ENCODE measurements around the gene CRIP3.
"Not testable (repeated sequence)": the region's sequence is repeated elsewhere in the genome, so short reads cannot be mapped to it uniquely, and the experiment has no call there.

Gene CRIP3

DNA sequence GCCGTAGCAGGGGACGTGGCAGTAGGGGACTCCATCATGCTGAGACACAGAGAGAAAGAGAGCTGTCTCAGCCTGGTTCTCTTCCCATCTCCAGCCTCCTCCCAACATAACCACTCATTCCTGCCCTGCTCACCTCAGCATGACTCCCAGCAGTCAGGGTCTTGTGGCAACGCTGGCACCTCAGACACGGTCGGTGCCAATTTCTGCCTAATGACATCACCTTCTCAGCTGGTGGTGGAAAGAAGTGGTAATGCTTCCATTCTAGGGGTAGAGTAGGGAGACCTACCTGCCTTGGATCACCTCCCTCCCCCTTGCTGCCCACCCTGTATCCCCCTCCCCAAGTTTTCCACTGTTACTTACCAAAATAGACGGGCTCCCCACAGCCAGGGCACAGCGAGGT lies 2.5 kb downstream of the CRIP3 start:
- DNase-seq (ENCODE audit: low read depth, low spot score): no peak

DNA sequence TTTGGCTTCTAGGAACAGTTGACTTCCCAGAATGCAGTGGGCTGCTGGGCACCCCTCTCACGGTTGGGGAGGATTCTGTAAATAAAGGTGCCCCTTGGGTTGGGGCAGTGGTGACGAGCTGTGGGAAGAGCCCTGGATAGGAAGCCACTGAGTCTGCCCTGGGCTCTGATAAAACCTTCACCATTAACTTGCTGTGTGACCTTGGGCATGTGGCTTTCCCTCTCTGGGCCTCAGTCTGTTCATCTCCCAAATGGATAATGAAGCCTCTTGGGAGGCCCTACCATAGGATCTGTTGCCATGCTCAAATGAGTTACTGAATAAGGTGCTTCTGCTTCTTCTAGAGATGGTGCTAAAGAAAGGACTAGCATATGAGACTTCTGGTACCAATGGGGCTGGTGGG lies 3.7 kb downstream of the CRIP3 start:
- no peak for DNase-seq (ENCODE audit: low read depth, low spot score)

DNA sequence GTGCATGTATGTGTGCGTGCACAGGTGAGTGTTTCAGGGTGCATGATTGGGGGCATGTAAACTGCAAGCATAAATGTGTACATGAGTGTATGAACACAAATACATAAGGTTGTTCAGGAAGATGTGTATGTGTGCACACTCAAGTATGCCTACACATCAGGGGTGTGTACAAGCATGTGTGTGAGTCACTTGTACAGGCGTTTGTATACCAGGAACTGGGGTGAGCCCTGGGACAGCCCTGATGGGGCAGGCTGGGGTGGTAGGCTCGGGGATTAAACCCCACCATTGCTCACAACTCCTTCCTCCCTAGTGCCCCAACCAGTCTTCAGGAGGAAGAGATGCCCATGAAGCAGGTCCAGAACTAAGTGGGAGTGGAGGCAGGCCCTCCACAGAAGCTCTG lies 4.3 kb downstream of the CRIP3 start:
- DNase-seq (ENCODE audit: low read depth, low spot score): no peak

DNA sequence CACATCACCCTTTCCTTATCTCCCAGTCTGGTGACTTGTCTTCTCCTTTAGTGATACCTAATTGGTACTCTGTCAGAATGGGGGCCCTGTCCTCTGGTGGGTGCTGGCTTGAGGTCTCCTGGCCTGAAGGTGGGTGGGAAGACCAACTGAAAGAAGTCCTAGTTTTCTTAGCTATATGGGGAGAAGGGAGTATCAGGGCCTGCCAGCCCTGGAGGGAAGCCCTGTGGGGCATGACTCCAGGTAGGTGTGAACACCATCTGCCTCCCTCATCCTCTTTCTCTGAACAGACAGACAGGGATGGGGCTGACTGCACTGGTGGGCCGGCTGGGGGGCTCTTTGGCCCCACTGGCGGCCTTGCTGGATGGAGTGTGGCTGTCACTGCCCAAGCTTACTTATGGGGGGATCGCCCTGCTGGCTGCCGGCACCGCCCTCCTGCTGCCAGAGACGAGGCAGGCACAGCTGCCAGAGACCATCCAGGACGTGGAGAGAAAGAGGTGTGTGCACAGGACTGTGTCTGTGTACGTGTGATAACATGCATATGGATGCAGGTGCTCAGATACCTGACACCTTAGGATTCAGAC lies 4.8 kb downstream of the CRIP3 start:
- no peak for DNase-seq (ENCODE audit: low read depth, low spot score)

DNA sequence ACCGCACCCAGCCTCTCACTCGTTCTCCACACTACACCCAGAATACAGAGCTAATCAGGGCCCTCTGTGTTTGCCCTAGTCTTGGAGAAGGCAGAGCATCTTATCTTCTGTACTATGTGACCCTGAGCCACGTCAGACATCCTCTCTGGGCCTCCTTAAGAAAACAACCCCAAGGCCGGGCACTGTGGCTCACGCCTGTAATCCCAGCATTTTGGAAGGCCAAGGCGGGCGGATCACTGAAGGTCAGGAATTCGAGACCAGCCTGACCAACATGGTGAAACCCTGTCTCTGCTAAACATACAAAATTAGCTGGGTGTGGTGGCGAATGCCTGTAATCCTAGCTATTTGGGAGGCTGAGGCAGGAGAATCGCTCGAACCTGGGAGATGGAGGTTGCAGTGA lies 5.6 kb downstream of the CRIP3 start:
- DNase-seq (ENCODE audit: low read depth, low spot score): not testable (repeated sequence)

DNA sequence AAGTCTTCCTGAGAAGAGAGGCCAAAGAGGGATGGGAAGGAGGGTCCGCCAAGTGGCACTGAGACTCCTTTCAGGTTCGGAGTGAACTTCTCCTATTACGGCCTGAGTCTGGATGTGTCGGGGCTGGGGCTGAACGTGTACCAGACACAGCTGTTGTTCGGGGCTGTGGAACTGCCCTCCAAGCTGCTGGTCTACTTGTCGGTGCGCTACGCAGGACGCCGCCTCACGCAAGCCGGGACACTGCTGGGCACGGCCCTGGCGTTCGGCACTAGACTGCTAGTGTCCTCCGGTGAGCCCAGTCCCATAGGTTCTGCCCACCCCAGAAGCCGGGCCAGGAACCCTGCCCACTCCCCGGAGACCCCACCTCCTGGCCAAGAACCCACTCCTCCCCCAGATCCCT lies 6.5 kb downstream of the CRIP3 start:
- DNase-seq (ENCODE audit: low read depth, low spot score): no peak

DNA sequence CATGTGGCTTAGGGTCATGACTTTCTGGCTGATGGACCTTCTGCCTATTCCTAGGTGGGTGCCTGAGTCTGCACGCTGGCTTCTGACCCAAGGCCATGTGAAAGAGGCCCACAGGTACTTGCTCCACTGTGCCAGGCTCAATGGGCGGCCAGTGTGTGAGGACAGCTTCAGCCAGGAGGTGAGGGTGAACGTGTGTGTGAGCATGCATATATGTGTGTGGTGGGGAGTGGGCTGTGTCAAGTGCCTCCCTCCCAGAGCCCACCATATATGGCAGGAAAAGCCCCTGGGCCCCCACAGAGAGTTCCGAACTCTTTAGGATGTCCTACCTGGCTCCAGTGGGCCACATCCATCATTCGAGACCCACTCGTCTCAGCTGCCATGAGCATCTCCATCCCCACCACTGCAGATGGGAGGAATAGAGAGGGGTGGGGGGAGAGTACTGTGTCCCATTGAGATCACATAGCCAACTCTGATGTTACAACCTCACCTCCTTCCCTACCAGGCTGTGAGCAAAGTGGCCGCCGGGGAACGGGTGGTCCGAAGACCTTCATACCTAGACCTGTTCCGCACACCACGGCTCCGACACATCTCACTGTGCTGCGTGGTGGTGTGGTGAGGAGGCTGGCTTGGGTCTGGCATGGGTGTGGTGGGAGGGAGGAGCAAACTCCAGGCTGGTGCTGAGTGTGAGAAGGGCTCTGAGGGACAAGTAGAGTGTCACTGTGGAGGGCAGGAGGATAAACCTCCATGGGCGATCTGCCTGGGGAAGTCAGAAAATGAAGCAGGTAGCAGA lies 7.3 kb downstream of the CRIP3 start:
- DNase-seq (ENCODE audit: low read depth, low spot score): no peak

DNA sequence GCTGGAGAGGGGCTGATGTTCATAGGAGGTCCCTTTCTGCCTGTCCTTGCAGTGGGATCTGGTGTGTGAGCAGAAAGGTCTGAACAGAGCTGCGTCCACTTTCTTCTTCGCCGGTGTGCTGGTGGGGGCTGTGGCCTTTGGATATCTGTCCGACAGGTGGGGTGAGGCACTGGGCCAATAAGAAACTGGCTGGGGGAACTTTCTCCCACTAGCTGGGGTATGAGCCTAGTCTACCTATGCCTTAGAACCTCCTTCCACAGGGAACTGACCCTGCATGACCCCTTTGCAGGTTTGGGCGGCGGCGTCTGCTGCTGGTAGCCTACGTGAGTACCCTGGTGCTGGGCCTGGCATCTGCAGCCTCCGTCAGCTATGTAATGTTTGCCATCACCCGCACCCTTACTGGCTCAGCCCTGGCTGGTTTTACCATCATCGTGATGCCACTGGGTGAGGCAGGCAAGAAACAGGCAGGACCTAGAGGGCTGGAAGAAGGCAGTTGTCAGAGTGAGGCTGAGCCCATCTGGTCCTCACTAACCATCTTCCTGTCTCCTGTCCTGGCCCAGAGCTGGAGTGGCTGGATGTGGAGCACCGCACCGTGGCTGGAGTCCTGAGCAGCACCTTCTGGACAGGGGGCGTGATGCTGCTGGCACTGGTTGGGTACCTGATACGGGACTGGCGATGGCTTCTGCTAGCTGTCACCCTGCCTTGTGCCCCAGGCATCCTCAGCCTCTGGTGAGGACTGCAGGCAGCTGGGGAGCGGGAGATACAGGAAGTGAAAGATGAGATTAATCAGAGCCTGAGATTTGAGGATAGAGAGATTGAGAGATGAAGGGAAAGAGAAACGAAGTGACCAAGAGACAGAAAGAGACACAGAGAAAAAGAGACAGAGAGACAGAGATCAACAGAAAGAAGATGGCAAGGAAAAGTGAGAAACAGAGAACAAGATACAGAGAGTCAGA lies 9.0 kb downstream of the CRIP3 start:
- no peak for DNase-seq (ENCODE audit: low read depth, low spot score)

DNA sequence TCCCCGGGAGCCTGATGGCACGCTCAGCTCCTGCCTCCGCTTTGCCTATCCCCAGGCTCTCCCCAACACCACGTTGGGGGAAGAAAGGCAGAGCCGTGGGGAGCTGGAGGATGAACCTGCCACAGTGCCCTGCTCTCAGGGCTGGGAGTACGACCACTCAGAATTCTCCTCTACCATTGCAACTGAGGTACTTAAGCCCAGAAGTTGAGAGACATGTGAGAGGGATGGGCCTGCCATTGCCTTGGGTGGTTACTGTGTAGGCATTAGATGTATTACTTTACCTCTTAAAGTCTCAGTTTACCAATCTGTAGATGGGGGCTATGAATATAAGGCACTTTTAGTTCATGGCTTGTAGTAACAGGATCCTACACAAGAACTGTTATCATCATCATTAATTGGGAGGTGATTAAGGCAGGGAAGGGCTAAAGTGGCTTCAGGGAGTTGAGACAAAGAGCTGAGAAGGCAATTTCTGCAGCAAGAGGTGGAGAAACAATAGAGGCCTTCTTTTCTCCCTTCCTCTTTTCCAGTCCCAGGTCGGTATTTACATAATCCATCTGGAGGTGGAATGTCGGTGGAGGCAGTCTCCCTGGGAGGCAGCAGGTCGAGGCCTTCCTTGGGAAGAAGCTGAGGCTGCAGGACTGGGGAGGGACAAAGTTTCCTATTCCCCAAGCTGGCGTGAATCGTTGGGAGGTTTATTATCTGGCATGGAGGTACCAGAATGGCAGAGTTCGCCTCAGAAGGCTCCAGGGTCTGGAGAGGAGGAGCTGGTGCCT lies 9.9 kb downstream of the CRIP3 start:
- DNase-seq (ENCODE audit: low read depth, low spot score): no peak

DNA sequence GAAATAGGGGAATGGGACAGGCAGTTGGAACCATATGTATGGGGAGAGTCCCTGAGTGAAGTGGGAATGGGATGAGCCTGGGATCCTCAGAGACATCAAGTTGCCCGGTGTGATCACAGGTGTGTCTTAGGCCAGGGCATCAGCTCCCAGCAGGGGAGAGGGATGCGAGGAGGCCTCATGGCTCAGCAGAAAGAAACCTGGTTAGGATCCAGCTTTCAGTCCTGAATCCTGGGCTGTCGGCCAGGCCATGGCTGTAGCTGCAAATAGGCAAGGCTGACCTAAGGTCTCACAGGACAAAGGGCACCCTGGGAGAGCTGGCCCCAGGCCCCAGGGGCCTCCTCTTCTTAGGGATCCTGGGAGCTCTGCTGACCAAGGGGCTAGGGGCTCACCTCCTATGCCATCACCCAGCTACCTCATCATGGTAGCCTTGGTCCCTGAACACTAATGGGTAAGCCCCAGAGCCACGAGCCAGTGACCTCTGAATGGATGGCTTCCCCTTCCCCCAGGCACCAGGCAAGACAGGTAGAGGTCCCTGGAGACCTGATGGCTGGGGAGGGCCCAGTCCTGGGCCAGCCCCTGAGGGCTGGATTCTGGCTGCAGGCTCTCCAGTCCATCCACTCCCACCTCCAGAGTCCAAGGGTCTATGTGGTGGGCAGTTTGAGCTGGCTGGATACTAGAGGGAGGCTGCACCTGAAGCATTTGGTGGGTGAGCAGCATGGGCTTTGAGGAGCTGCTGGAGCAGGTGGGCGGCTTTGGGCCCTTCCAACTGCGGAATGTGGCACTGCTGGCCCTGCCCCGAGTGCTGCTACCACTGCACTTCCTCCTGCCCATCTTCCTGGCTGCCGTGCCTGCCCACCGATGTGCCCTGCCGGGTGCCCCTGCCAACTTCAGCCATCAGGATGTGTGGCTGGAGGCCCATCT lies 10.7 kb downstream of the CRIP3 start, which contains the start of gene SLC22A7:
Gene SLC22A7 (plus strand): TSS at position 617 of the 921 bp plus-strand sequence. CDS start 99 bp downstream, at position 716.
- DNase-seq (ENCODE audit: low read depth, low spot score): no peak

DNA sequence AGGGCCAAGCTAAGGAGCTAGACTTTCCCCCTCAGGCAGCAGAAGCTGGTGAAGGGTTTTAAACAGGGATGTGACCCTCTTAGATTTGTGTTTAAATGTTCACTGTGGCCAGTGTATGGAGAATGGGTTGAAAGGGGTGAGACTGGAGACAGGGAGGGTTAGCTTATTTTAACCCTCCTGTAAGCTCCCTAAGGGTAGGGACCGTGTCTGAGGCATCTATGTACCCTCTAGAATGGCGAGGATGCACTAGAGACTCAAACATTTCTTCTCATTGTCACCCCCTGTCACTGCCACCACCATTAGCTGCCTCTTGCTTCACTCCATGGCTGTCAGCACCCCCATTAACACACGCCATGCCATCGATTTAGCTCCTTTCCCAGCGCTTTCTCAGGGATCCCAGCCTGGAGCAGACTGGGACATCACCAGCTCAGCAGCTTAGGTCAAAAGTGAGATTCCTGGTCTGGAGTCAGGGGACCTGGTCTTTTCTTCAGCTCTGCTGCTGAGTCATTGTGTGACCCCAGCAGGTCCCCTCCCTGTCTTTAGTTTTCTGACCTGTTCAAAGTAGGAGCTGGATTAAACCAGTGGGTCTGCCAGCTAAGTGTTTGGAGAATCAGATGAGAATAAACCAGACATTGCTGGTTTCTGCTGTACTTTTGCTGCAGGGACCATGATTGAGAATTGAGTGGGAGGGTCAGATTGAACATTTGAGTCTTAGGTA lies 11.7 kb downstream of the CRIP3 start:
- DNase-seq (ENCODE audit: low read depth, low spot score): no peak

DNA sequence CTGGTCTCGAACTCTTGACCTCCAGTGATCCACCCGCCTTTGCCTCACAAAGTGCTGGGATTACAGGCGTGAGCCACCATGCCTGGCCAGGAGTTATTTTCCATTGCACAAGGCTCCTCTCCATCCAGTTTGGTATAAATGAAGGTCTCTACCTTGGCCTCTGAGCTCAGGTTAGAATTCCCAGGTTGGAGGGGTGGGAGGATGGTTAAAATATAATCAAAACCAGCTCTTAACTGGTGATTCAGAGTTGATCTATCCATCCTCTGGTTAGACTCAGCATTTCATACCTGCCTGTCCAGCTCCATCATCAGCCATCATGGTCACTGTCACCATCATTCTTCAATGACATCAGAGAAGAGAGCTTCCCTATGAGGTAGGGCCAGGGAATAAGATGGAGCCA lies 13.2 kb downstream of the CRIP3 start:
- no peak for DNase-seq (ENCODE audit: low read depth, low spot score)

DNA sequence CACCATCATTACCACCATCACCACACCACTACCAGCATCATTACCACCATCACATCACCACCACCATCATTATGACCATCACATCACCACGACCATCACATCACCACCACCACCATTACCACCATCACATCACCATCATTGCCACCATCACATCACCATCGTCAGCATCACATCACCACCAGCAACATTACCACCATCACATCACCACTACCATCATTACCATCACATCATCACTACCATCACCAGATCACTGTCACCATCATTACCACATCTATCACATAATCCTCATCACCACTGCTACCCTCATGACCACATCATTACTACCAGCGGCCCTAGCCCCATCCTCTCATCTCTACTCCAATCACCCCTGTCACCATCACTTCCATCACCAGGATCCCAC lies 14.1 kb downstream of the CRIP3 start:
- no peak for DNase-seq (ENCODE audit: low read depth, low spot score)

DNA sequence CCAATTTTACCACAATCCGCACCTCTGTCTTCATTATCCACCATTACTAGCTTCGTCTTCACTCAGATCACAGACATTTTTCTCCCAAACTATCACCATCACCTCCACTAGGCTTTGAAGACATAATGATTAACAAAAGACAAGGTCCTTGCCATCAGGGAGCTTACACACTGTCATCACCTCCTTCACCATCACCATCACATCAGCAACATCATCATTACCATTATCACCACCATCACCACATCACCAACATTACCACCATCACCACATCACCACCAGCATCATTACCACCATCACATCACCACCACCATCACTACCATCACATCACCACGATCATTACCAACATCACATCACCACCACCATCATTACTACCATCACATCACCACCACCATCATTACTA lies 14.9 kb downstream of the CRIP3 start:
- DNase-seq (ENCODE audit: low read depth, low spot score): no peak

DNA sequence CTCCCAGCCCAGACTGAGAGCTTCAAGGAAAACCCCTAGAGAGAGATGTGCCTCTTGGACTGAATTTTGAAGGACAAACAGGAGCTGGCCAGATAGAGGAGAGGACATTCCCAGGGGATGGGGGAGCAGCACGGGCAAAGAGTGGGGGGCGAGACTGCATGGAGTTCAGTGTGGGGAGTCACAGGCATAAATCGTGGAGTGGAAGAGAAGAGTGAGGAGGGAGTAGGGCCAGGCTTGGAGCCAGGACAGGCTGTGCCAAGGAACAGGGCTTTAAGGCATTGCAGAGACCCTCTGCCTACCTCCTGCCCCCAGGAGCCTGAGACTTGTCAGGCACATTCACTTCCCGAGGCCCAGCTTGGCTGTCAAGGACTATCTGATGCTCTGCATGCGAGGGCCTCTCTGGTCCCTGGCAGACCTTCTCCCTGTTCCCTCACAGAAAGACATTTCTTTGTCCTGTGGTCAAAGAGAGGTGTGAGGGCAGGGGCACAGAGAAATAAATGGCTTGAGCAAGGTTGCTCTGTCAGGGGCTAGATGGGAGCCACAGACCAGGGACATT lies 15.8 kb downstream of the CRIP3 start:
- no peak for DNase-seq (ENCODE audit: low read depth, low spot score)

DNA sequence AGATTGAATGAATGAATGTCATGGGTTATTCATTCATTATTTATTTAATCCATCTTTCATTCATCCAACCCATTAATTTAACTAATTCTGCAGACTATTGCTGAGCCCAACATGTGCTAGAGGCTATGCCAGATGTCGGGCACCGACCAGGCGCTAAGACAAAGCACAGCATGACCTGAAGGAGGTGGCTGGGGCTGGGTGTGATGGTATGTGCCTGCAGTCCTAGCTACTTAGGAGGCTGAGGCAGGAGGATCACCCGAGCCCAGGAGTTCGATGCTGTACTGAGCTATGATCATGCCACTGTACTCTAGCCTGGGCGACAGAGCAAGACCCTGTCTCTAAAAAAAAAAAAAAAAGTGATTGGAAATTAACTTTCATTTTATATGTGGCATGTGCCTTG lies 16.3 kb downstream of the CRIP3 start:
- DNase-seq (ENCODE audit: low read depth, low spot score): no peak

DNA sequence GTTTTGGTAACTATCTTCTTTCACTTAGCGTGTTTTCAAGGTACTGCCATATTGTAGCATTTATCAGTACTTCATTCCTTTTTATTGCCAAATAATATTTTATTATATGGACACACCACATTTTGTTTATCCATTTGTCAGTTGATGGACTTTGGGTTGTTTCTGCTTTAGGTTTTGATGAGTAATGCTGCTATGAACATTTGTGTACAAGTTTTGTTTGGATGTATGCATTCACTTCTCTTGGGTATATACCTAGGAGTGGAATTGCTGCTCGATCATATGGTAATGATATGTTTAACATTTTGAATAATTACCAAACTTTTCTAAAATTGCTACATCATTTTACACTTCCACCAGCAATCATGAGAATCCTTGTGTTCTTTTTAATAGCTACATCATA lies 16.9 kb downstream of the CRIP3 start:
- DNase-seq (ENCODE audit: low read depth, low spot score): no peak

DNA sequence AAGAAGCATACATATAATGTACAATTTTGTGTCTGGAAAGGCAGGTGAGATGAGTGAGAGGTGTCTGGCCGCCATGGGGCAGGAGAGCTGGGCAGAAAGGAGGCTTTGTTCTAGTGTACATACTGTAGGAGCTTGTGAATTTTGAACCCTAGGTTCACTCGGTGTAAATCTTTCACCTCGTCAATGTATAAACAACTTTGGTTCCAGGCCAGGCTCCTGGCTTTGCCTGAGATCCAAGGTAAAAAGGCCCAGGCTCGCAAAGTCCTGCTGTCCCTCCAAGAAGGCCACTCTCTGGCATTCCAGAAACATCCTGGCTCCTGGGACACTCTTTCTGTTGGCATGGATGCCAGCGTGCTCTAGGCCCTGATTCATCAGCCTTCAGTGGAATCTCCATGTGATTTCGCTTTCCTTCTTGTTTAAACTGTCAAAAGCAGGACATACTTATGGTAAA lies 17.7 kb downstream of the CRIP3 start:
- DNase-seq (ENCODE audit: low read depth, low spot score): no peak

DNA sequence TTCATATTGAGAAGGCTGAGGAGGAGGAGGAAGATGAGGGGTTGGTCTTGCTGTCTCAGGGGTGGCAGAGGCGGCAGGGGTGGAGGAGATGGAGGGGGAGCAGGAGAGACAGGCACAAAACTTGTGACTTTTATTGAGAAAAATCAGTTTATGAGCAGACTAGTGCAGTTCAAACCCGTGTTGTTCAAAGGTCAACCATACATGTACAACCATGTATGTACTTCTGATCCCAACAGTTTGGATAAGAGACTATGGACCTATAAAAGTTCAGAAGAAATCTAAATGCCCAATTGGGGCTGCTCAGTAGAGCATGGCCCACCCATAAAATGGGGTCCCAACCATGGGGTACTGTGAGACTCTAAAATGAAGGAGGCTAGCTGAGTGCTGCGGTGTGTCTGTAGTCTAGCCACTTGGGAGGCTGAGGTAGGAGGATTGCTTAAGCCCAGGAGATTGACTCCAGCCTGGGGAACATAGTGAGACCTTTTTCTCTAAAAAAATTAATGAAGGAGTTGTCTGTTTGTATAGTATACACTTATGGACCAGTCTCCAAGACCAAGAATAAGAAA lies 18.2 kb downstream of the CRIP3 start:
- no peak for DNase-seq (ENCODE audit: low read depth, low spot score)

Measured in iPS DF 19.7 (cell line).